K562 treated with DMSO at 1 percent for 24 hours (cell line): ENCODE data around the gene TMEM81. TPM values are rescaled to one million over a fixed set of nuclear protein-coding genes. Genes with fewer than 3 reads are reported as not detected.

Experiments
- total RNA-seq: library from RNA; unstranded; fragments of 300-600 nt; gene quantifications from 2 replicates; pipeline ENCODE4 v1.2.3, GENCODE V29; 2022; ENCODE audit warnings: low read depth; ENCODE audit not compliant: insufficient read depth

Gene TMEM81
- 8.6 and 8.7 TPM in 2 replicates for total RNA-seq

GRCh38 chr1:205084360-205084759 lies at the start of gene TMEM81:
TMEM81 (minus strand) TSS chr1:205084460; CDS start chr1:205084320, 140 bp downstream.

GRCh38 chr1:205121660-205122488 lies 37.6 kb upstream of the TMEM81 start, which contains the start of gene RBBP5:
RBBP5 (minus strand) TSS chr1:205121978; CDS start chr1:205121873, 105 bp downstream.

GRCh38 chr1:205042911-205043806 lies 41.1 kb downstream of the TMEM81 start, which contains the start of gene CNTN2:
CNTN2 (plus strand) TSS chr1:205043212; CDS start chr1:205053186, 9,974 bp downstream.

Other genes starting within 250 kb of the TMEM81 start
- 0.14 TPM in 1 of 2 replicates, not detected in the other for gene NFASC, start 213.6 kb downstream of the TMEM81 start, total RNA-seq
- gene CNTN2, start 41.2 kb downstream of the TMEM81 start, total RNA-seq: not detected in 2 replicates
- gene RBBP5, start 37.5 kb upstream of the TMEM81 start, total RNA-seq: 19.8 and 21.7 TPM in 2 replicates
- gene DSTYK, start 127.2 kb upstream of the TMEM81 start, total RNA-seq: 6.4 and 8.0 TPM in 2 replicates
- gene TMCC2, start 143.5 kb upstream of the TMEM81 start, total RNA-seq: 14.5 and 14.8 TPM in 2 replicates
- 0.89 and 1.1 TPM in 2 replicates for gene NUAK2, start 237.3 kb upstream of the TMEM81 start, total RNA-seq